ENCODE measurements around the gene RAI1.

GRCh38 chr17:17721140-17721668, 39.9 kb downstream of the RAI1 start:
- no peak for TF ChIP-seq CTCF (IDR thresholded peaks at IDR 0.05; ENCODE audit: insufficient read depth, low read depth, low read length)
- TF ChIP-seq EZH2 (IDR thresholded peaks at IDR 0.05; ENCODE audit: insufficient read depth, low read length) = no peak
